Stimulated activated CD4-positive, alpha-beta T cell treated with anti-CD3 and anti-CD28 coated beads, Interleukin-4, amount 100 ng/mL, for 1 hour (primary cell): ENCODE measurements around the gene KRT34.
"Not testable (repeated sequence)": the region's sequence is repeated elsewhere in the genome, so short reads cannot be mapped to it uniquely, and the experiment has no call there.

Experiments used
- DNase-seq: peaks from one replicate; pipeline ENCODE4 v3.0.0-alpha.2; 2020

Gene KRT34

DNA sequence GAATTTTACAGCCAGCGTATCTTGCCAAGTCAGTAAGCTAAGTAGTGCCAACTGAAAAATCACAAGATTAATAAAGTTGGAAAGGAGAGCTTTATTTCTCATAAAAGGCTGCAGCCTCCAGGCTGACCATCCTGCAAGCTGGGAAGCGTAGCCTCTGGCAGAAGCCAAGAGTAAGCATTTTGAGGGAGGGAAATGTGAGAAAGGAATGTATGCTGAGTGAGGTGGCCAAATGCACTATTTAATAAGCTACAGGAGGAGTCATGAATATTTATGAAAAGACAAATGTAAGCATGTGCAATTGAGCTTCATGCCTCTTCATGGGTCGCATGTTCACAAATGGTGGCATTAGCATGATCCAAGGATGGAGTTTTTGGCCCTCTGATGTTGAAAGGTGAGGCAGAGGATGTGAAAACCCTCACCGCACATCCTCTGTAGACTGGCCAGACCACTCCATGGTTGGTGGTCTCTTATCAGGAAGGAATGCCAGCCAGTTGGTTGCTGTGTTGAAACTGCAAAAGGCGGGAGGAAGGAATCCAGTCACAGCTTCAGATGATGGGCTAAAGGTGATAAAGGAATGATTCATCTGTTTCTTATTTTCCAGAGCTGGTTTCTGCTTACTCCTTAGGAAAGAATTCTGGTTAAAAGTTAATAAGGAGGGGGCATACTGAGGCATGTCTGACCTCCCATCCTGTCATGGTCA, 21.7 kb downstream of the KRT34 start:
- DNase-seq = no peak

DNA sequence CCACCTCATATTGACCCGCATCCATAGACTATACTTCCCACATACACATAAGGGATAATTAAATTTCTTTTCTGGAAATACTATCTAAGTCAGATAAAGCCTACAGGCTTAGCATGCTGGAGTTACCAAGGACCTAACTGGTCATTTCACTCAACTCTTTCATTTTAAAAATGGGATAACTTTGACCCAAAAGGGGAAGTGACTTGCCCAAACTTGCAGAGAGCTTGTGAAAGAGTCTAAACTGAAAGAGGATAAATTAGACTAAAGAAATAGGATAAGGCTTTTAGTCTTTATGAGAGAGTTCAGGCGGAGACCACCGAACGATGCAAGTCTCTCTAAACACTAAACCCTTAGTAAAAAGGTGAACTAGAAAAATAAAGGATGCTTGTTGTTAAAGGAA, 27.6 kb downstream of the KRT34 start:
- DNase-seq = no peak

DNA sequence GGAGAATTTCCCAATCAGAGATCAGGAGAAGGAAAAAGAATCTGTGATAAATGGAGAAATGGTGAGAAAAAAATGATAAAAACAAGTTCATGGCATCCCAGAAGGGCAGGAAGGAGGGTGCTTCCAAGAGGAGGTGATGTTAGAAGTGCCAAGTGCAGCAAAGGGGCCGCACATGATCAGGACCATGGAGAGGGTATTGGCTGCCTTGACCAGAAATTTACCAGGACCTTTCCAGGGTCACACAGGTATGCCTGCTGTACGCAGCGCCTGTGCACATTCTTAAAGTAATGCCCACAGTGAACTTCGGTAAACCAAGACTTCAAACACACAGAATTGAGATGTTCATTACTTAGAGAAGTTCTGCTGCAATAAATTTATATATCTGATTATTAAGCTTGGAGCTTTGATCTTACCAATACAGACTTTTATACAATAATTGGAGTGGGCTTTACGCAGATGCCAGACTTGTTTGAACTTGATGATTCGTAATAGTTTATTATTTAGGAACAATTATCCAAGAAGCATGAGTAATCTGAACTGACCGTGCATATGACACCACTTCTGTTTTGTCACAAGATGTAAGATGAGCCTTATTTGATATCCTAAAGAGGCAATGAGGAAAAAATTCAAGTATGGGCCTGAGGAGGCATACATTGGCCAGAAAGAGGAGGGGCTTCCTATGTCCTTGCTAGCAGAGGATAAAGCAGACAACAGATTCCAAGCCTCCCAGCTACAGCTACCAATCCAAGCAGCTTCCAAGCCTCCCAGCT, 29.3 kb downstream of the KRT34 start:
- DNase-seq = no peak

DNA sequence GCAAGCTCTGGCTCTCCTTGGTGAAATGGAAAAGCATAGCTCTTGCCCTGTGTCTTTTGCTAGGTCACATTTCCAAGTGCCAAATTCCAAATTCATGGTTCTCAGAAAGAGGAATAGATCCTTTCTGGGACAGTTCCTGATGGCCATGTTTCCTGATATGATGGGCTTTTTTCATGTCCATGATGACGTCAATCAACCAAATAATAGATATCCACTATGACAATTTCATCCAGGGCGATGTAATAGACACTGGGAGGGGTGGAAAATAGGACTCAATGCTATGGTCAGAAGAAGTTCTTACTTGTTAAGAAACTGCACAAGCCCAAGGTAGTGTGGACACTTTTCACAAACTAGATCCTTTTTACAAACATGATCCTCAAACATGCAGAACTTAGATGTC, 30.9 kb downstream of the KRT34 start:
- DNase-seq = no peak

DNA sequence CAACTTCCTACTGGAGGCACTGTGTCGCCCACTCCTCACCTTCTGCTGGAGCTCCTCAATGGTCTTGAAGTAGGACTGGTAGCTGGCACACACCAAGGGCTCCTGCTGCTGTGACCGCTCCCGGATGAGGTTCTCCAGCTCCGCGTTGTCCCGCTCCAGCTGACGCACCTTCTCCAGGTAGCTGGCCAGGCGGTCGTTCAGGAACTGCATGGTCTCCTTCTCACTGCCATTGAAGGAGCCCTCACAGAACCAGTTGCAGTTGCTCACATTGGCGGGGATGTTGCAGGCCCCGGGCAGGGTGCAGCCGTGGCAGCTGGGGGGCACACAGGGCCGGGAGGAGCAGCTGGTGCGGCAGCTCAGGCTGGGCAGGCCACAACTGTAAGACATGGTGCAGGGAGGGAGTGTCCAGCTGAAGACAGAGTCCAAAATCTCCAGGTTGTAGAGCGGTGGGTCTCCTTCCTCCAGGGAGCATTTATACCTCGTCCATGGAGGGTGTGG, 31.7 kb downstream of the KRT34 start, which contains the start of gene KRT33A:
Gene KRT33A (minus strand): TSS at position 448 of the 498 bp plus-strand sequence. CDS start 61 bp downstream, at position 387.
- not testable (repeated sequence) for DNase-seq

DNA sequence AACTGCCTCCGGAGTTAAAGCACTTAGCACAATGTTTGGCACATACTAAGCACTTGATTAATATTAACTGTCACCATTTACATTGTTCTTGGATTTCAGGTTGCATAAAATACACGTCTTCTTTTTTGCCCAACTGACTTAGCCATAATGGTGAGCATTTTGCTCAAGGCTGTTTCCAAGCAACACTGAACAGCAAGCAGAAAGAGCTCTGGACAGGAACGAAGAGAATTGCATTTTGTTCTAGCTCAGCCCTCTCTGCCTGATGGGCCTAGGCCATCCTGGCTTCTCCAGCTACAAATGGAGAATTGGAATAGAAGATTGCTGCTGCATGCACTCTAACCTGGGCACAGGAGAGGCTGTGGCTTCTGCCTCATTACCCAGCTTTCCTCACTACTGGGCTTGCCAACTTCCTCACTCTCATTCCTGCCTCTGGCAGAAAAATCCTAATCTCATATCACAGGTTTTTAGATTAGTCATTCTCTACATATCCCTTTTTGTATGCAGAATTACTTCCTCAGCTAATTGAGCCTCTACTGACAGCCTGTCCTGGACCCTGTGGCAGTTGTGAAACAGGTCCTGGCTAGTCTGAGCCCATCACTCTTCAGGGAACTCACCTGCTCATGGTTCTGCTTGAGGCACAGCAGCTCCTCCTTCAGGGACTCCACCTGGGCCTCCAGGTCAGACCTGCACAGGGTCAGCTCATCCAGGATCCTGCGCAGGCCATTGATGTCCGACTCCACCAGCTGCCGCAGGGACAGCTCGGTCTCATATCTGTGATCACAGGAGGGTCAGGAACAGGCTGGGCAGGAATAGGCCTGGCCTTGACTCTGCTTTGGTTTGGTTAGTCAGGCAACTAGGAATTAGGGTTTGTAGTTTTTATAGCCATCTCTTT, 34.0 kb downstream of the KRT34 start:
- DNase-seq = no peak

DNA sequence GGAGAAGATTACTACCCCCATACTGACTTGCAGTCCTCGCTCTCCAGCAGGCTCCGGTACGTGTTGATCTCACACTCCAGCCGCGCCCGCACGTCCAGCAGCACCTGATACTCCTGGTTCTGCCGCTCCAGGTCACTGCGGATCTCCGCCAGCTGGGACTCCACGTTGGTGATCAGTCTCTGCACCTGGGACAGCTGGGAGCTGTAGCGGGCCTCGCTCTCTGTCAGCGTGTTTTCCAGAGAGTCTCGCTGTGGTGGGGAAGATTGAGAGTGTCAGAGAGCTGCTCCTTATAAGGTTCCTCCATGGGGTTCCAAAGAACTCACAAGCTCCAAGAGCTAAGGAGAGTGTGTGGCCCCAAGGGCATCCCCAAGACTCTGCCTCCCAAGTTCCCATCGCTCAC, 35.7 kb downstream of the KRT34 start:
- not testable (repeated sequence) for DNase-seq

DNA sequence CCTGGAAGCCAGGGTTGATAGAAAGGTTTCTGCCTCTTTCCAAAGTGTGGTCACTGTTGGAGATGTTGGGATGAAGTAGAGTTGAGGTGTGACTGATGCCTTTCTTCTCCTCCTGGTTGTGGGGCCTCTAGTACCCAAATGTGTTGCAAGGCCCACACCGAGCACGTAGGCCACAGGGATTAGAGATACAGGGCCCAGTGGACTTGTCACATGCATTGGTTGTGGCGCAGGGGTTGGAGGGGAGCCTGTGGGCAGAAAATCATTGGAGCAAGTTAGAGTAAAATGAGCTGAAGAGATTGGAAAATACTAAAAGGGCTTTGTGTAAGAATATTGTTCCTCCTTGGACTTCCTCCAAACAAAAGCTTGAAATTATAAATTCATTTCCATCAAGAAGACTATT, 36.1 kb downstream of the KRT34 start:
- no peak for DNase-seq

DNA sequence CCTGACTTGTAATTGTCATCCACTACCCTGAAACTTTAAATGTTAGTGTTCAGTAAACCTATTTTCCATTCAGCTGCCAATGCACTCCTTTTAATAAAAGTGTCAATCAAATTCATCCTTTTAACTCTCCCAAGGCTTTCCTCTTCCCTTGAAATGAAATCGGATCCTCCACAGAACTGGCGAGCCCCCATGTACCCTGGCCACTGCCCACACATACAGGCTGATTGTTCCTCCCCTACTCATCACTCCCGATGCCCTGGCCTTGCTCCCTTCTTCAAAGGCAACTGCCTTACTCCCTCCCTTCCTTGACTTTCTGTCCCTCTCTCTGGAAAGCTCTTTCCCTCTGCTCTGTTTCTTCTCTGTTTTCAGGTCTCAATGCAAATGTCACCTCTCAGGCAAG, 39.1 kb downstream of the KRT34 start:
- DNase-seq = no peak

DNA sequence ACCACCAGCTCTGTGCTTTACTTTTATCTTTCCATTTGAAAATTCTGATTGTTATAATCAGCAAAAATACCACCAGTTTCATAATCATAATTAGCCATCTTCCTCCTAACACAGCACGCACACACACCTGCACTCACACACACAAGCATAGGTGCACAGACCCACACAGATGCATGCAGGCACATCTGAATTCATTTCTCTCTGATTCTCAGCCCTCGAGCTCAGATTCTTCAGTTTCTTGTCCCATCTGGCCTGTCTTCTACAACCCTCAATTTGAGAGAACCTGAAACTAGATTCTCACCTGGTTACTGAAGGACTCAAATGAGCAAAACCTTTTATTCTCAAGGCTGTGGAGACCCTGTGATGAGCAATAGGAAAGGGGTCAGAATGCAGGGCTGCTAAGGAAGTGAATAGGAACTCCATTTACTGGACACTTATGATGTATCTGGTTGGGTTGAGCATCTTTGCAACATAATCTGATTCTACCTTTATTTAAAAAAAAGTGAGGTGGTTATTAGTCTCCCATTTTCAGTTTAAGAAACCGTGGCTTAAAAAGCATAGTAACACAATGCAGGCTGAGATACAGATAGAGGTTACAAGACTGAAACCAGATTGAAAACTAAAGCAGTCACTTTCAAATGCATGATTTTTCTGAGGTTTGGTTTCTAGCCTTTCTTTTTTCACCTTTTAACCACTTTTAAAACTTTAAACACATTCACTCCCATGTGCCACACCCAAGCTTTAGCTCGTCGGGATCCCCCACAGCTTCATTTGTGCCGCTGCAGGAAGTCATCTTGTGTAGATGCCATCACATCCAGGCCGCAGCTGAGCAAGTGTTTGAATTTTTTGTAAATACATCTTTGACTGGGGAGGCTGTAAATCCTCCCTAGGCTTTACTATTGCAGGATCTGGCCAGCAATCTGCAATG, 40.9 kb downstream of the KRT34 start:
- peak; percentile 33 for DNase-seq

DNA sequence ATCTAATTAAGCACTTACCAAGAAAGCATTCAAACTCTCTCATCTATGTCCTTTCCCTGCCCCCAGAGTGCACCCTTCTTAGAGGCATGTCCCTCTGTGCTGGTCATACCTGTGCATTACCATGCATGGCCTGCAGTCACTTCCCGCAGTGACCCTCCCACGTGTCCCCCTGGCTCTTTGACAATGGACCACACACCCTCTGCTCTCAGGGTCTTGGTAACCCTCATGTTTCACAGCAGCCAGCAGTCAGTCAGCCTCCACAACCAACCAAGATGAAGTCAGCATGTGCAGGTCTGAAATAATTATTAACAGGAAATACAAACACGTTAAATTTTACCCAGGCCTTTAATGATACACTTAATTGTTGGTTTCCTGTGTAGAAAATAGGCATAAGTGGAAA, 41.6 kb downstream of the KRT34 start:
- no peak for DNase-seq

DNA sequence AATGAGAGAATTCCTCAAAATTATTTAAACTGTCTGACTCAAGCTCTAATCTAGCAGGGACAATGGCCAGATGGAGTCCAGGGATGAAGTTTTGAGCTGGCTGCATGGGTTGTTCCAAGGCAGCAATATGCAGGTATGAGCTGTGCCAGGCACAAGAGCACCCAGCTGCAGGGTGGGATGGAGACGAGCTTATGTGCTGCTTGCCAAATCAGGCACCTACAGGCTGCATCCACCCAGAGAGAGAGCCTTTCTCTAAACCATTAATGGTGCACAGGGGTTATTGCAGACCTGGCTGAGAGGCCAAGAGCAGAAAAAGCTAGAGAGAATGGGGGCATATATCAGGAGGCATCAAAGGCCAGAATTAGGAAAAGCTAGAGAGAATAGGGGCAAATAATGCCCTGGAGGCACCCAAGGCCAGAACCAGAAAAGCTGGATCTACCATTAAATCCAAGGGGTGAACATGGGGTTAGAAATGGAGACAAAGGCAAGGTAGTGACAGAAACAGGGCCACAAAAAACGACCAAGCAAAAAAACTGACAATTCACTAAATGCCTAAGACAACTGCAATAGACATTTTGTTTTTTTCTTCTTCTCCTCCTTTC, 42.4 kb downstream of the KRT34 start:
- no peak for DNase-seq

DNA sequence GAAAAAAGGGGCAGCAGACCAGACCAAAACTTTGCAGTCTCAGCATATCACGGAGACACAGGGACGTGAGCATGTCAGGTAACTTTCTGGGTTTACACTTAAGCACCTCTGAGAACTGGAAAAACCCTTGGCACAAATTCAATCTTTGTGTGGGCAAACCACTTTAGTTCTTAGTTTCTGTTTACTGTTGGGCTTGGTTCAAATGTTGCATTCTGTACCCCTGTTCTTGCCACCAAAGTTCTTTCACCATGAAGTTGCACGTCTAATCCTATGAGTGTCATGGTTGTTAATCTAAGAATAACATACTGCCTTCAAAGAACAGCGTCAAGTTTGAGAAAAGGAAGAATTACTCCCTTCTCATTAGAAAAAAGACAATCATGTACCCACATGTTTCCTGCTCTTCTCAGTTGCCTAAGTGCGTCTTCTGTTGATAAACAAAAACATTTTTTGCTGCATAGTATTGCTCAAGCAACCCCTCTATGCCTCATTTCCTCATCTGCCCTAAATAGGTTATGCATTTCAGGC, 43.1 kb downstream of the KRT34 start:
- DNase-seq = no peak

DNA sequence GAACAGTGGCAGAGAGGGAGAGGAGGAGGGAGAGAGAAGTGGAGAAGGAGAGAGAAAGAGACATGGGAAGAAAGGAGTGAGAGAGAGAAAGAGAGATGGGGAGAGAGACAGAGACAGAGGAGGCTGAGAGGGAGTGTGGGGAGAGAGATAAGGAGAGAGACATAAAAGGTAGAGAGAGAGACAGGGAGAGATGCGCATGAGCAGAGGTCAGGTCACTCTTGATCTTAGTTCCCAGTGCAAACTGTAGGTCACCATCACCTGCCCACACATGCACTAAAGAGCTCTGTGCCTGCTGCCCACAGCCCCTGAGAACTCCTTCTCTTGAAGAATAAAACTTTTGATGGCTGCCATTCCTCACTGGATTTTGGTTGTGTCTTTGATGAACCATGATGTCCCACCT, 46.4 kb downstream of the KRT34 start:
- no peak for DNase-seq

DNA sequence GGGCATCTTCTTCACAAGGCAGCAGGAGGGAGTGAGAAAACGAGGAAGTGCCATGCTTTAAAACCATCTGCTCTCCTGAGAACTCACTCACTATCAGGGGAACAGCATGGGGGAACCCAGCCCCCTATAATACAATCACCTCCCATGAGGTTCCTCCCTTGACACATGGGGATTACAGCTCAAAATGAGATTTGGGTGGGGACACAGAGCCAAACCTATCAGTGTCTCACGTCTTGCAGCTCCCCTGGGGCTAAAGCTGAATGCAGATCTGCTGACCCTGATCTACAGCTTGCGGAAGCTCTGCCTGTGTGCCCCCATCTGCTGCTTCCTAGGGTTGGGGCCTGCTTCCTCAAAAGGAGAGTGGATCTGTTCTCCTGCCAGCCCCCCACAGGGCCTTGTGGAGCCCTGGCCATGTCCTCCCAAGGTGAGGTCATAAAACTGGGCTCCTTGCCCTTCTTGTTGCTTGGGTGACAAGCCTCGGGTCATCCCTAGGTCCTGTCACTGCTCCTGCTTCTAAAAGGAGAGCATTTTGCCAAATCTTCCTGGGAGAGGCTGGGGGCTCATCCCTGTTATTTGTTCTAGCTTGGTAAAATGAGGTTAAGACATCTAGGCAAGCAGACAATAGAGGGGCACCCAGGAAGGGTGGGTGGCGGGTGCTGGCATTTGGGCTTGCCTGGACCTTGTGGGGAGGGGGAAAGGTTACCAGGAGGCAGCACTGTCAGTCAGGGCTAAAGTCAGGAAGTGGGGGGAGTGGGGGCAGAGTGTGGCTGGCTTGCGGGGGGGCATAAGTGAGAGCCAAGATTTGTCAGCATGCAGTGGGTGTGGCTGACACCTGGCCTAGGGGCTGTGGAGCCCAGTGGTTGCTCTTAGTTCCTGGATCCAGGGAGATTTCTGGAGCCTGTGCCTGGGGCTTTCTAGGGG, 47.5 kb downstream of the KRT34 start:
- DNase-seq = no peak

DNA sequence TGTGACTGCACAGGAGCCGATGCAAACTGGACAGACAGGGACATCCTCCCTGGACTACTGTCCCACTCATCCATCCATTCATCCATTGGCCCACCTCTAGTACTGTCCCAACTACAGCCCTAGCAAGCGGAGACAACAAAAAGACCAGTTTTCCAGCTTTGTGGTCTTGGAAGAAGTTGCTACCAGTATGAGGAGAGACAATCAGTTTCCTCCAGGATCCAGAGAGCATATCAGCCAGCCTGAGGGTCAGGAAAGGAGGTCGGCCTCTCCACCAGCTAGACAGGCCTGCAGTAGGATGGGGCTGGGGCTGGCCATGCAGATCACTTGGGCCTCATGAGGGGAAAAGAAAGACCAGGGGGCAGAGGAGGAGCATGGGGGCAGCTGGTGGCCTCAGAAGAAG, 48.3 kb downstream of the KRT34 start:
- no peak for DNase-seq

DNA sequence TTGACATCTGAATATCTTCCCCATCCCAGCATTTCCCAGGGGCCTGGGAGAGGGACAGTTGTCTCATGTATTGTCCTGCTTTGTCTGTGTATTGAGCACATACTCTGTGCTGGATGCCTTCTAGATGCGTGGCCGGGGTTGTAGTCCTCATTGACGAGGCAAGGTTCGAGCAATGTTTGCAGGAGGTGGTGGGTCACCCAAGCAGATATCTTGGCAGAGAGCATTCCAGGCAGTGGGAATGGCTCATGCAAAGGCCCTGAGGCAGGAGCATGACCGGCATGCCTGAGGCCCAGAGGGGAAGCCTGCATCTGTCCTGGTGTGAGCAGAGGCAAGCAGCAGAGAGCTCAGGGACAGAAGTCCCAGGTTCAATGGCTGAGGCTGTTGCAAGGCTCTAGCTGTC, 49.0 kb downstream of the KRT34 start:
- no peak for DNase-seq

DNA sequence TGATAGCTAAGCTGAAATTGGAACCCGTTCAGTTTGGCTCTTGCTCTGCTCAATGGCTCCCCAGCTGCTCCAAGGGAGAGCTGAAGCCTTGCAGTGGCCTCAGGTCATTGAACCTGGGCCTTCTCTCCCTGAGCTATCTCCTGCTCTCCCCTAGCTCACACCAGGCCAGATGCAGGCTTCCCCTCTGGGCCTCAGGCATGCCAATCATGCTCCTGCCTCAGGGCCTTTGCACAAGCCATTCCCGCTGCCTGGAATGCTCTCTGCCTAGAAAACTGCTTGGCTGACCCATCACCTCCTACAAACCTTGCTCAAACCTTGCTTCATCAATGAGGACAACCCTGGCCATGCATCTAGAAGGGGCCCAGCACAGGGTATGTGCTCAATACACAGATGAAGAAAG, 49.9 kb downstream of the KRT34 start:
- DNase-seq = no peak

DNA sequence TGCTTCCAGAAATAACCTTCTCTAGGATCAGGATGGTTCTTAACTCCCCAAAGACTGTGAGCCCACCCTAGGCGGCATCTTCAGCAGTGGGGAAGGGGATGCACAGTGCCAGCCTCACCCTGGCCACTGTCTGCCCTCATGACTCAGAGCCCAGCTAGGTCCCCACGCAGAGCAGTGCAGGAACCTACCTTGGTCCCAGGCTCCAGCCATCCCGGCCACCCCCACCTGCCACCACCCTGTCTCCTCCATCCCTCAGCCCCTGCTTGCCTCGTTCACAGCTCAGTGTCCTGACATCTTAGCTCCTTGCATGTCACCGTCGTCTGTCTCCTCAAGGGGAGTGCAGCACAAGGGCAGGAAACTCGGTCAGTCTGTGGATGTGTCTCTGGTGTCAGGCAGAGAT, 50.5 kb downstream of the KRT34 start:
- DNase-seq = no peak

DNA sequence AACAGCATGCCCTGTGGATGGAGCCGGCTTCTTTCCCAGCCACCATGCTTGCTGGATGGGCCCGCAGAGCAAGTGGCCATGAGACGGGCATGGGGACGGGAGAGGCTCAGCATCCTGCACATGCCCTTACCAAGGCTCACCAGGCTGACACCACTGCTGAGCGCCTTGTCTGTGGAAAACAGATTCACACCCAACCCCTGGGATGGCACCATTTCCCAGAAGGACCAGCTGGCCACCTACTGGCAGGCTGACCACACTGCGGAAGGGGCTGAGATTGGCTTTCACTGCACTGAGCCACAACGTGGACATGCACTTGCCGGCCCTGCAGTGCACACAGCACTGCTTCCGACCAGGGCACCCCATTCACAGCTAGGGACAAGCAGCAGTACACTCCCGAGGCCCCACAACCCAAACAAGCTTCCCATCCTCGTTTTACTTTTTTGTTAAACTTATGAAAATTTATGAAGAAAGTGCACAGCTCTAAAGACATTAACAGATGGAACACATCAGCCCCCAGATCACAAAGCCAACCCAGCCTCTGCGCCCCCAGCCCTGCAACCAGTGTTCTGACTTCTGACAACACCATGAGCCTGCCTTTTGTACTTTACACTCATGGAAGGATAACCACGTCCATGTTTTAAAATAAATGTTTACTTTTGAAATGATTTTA, 52.7 kb downstream of the KRT34 start:
- no peak for DNase-seq
